Peyer's patch (tissue), 4 donors: ENCODE data around the gene CDKAL1.

Experiments
- POLR2A ChIP-seq, 2 donors: fragments of 450-650 bp; IDR thresholded peaks; one replicate each; pipeline ENCODE4 v1.5.1; 2017; ENCODE audit warnings: antibody characterized with exemption in 2 of 2, mild to moderate bottlenecking in 2 of 2, moderate library complexity in 2 of 2
- TF ChIP-seq, protein P1 (sequence below), 6 experiments: fragments of 450-650 bp in 4 of 6; fragments of 200-600 bp in 2 of 6; sonication (generic) in 1 of 6; IDR thresholded peaks; one replicate each; pipeline ENCODE4 v1.5.1; 2017 to 2019; ENCODE audit warnings: antibody characterized with exemption in 6 of 6, mild to moderate bottlenecking in 3 of 6, moderate library complexity in 1 of 6

DNA sequence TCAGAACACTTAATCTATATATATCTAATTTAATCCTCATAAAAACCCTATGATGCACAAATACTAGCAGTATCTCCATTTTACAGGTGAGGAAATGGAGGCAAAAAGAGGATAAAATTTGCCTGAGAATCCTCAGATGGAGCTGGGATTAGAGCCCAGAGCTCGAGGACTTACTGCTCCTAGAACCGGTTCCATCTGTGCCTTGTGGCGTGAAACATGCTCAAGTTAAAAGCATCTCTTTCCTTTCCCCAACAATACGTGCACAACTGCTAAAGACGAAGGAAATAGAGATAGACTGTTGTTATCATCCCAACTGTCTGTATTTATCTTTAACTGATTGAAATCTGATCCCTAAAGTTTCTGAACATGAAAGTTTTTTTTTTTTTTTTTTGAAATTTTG, 691.7 kb downstream of the CDKAL1 start:
- TF ChIP-seq, protein P1, sequence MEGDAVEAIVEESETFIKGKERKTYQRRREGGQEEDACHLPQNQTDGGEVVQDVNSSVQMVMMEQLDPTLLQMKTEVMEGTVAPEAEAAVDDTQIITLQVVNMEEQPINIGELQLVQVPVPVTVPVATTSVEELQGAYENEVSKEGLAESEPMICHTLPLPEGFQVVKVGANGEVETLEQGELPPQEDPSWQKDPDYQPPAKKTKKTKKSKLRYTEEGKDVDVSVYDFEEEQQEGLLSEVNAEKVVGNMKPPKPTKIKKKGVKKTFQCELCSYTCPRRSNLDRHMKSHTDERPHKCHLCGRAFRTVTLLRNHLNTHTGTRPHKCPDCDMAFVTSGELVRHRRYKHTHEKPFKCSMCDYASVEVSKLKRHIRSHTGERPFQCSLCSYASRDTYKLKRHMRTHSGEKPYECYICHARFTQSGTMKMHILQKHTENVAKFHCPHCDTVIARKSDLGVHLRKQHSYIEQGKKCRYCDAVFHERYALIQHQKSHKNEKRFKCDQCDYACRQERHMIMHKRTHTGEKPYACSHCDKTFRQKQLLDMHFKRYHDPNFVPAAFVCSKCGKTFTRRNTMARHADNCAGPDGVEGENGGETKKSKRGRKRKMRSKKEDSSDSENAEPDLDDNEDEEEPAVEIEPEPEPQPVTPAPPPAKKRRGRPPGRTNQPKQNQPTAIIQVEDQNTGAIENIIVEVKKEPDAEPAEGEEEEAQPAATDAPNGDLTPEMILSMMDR (IDR thresholded peaks at IDR 0.05): no peak
- TF ChIP-seq POLR2A (IDR thresholded peaks at IDR 0.05): no peak
